ENCODE measurements around the gene HK1. TPM values are rescaled to one million over a fixed set of nuclear protein-coding genes. Genes with fewer than 3 reads are reported as not detected.

Gene HK1
- total and polyA plus RNA-seq, 2 donors (not counting 1 experiment from before 2014, with no cell fraction given), result 24.7 to 40.8 TPM

DNA sequence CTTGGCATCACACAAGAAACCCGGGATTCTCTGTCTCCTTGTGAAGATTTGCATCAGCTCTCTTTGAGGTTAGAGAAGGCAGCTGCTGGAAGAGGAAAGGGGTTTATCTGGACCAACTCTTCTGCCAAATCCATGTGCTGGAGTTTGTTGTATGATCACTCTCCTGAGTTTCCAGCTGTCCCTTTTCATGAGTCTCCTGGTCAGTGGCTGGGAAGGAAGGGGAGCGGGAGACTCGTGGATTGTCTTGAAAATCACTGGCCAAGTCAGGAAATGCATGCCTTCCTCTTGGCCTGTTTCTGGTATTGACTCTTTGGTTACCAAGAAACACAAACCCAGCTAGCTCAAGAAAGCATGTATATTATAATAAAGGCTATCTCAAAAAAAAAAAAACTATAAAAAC, 99.6 kb downstream of the HK1 start:
- H3K4me2 ChIP-seq (replicated peaks; ENCODE audit: low read depth, low read length, poor library complexity, severe bottlenecking), result no peak overlapping the region
- peaks cover 14% of the 10 kb centered on the region for H3K4me1 Mint-ChIP-seq
- ATAC-seq (ENCODE audit: low read depth) (no peak), DNase-seq (no peak)
- intact Hi-C loops (cut with micrococcal nuclease), result no loop called here
- no peak overlapping the region for H2AFZ ChIP-seq (ENCODE audit: insufficient read depth, low read depth, low read length, poor library complexity, severe bottlenecking)
- H3K27me3 Mint-ChIP-seq, result no peaks in the 10 kb centered on the region
- H3K4me3 Mint-ChIP-seq, result no peak overlapping the region
- WGBS (ENCODE audit: insufficient coverage), result 100% methylated on average over 1 of the region's 3 CpGs
- ChIA-PET POLR2A (interaction anchor here (0.7 kb wide), 1 partner anchor 51 kb away, joined by 4 read pairs; no protein-coding TSS in a partner anchor), CTCF (interaction anchor here (2.1 kb wide), 1 partner anchor 143 kb away, joined by 5 read pairs; no protein-coding TSS in a partner anchor)
- H3K79me2 ChIP-seq (ENCODE audit: control insufficient read depth, insufficient read depth, low read length), result no peaks in the 10 kb centered on the region
- peak overlapping the region; percentile 67 for H3K27ac Mint-ChIP-seq
- no peak overlapping the region for H3K9ac ChIP-seq (ENCODE audit: low read length)
- peaks cover 8 to 52% of the 10 kb centered on the region in 2 experiments for H3K36me3 ChIP-seq (replicated peaks in 1 of 2; ENCODE audit: control extremely low read depth in 1 of 2, control insufficient read depth in 1 of 2, extremely low read depth in 1 of 2, insufficient read depth in 2 of 2, low read length in 1 of 2)
- no peak overlapping the region for H3K4me3 ChIP-seq (ENCODE audit: control extremely low read depth in 1 of 5, extremely low read depth in 1 of 5, insufficient read depth in 1 of 5, low read depth in 2 of 5, low read length in 4 of 5)
- H3K9me3 Mint-ChIP-seq (ENCODE audit: insufficient read depth), result no peaks in the 10 kb centered on the region
- H3K9me3 ChIP-seq (ENCODE audit: control extremely low read depth in 1 of 3, control insufficient read depth in 2 of 3, insufficient read depth in 1 of 3, low read length in 2 of 3), result no peaks in the 10 kb centered on the region
- no peaks in the 10 kb centered on the region for H4K20me1 ChIP-seq (ENCODE audit: control insufficient read depth, insufficient read depth, low read length, poor library complexity, severe bottlenecking)
- no peaks in the 10 kb centered on the region for H3K27me3 ChIP-seq (replicated peaks in 1 of 4; ENCODE audit: control extremely low read depth in 1 of 4, control insufficient read depth in 3 of 4, insufficient read depth in 4 of 4, low read length in 3 of 4)
- peak overlapping the region in 1 of 2 donors; percentile 1 for H3K27ac ChIP-seq (ENCODE audit: low read length in 2 of 2)
- no peaks in the 10 kb centered on the region for H3K4me1 ChIP-seq (ENCODE audit: control insufficient read depth in 2 of 2, insufficient read depth in 2 of 2, low read length in 2 of 2)
- TF ChIP-seq, protein P1, sequence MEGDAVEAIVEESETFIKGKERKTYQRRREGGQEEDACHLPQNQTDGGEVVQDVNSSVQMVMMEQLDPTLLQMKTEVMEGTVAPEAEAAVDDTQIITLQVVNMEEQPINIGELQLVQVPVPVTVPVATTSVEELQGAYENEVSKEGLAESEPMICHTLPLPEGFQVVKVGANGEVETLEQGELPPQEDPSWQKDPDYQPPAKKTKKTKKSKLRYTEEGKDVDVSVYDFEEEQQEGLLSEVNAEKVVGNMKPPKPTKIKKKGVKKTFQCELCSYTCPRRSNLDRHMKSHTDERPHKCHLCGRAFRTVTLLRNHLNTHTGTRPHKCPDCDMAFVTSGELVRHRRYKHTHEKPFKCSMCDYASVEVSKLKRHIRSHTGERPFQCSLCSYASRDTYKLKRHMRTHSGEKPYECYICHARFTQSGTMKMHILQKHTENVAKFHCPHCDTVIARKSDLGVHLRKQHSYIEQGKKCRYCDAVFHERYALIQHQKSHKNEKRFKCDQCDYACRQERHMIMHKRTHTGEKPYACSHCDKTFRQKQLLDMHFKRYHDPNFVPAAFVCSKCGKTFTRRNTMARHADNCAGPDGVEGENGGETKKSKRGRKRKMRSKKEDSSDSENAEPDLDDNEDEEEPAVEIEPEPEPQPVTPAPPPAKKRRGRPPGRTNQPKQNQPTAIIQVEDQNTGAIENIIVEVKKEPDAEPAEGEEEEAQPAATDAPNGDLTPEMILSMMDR (IDR thresholded peaks at IDR 0.05), result no peak
- no peak for TF ChIP-seq EZH2 (IDR thresholded peaks at IDR 0.05; ENCODE audit: borderline replicate concordance, insufficient read depth, low read depth, low read length, poor library complexity, severe bottlenecking)

DNA sequence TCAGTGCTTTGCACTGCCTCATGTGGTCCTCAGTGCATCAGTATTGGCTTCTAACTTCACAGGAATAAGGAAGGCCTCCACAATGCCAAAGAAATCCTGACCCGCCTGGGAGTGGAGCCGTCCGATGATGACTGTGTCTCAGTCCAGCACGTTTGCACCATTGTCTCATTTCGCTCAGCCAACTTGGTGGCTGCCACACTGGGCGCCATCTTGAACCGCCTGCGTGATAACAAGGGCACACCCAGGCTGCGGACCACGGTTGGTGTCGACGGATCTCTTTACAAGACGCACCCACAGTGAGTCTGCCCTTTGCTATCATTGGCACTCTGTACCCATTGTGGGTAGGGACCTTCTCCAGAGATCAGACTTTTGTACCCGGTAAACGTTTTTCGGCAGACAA, 101.5 kb downstream of the HK1 start:
- Mint-ChIP-seq H3K27ac (no peak overlapping the region), H3K27me3 (no peaks in the 10 kb centered on the region), H3K4me3 (no peak overlapping the region), H3K4me1 (peaks cover 14% of the 10 kb centered on the region), H3K9me3 (ENCODE audit: insufficient read depth) (no peaks in the 10 kb centered on the region)
- H3K27me3 ChIP-seq (replicated peaks in 1 of 4; ENCODE audit: control extremely low read depth in 1 of 4, control insufficient read depth in 3 of 4, insufficient read depth in 4 of 4, low read length in 3 of 4), result no peaks in the 10 kb centered on the region
- no peaks in the 10 kb centered on the region for H4K20me1 ChIP-seq (ENCODE audit: control insufficient read depth, insufficient read depth, low read length, poor library complexity, severe bottlenecking)
- TF ChIP-seq EZH2 (IDR thresholded peaks at IDR 0.05; ENCODE audit: borderline replicate concordance, insufficient read depth, low read depth, low read length, poor library complexity, severe bottlenecking), result no peak
- TF ChIP-seq, protein P1 (IDR thresholded peaks at IDR 0.05), result no peak
- H3K79me2 ChIP-seq (ENCODE audit: control insufficient read depth, insufficient read depth, low read length), result no peaks in the 10 kb centered on the region
- H3K4me2 ChIP-seq (replicated peaks; ENCODE audit: low read depth, low read length, poor library complexity, severe bottlenecking), result no peak overlapping the region
- intact Hi-C loops (cut with micrococcal nuclease), result no loop called here
- H3K27ac ChIP-seq (ENCODE audit: low read length in 2 of 2), result no peak overlapping the region
- ATAC-seq (ENCODE audit: low read depth) (no peak), DNase-seq (no peak)
- no peak overlapping the region for H3K9ac ChIP-seq (ENCODE audit: low read length)
- WGBS (ENCODE audit: insufficient coverage), result 96% methylated on average over 16 of the region's 16 CpGs
- no peak overlapping the region for H2AFZ ChIP-seq (ENCODE audit: insufficient read depth, low read depth, low read length, poor library complexity, severe bottlenecking)
- H3K36me3 ChIP-seq (replicated peaks in 1 of 2; ENCODE audit: control extremely low read depth in 1 of 2, control insufficient read depth in 1 of 2, extremely low read depth in 1 of 2, insufficient read depth in 2 of 2, low read length in 1 of 2), result peaks cover 8 to 60% of the 10 kb centered on the region in 2 experiments
- no peaks in the 10 kb centered on the region for H3K4me1 ChIP-seq (ENCODE audit: control insufficient read depth in 2 of 2, insufficient read depth in 2 of 2, low read length in 2 of 2)
- CTCF ChIA-PET, result interaction anchor here (1.2 kb wide), 1 partner anchor 11 kb away, joined by 3 read pairs; no protein-coding TSS in a partner anchor
- POLR2A ChIA-PET, result no interaction called here
- H3K4me3 ChIP-seq (ENCODE audit: control extremely low read depth in 1 of 5, extremely low read depth in 1 of 5, insufficient read depth in 1 of 5, low read depth in 2 of 5, low read length in 4 of 5), result no peak overlapping the region
- no peaks in the 10 kb centered on the region for H3K9me3 ChIP-seq (ENCODE audit: control extremely low read depth in 1 of 3, control insufficient read depth in 2 of 3, insufficient read depth in 1 of 3, low read length in 2 of 3)
